ENCODE measurements around the gene CSNK2A1.
"Not testable (repeated sequence)": the region's sequence is repeated elsewhere in the genome, so short reads cannot be mapped to it uniquely, and the experiment has no call there.

Gene CSNK2A1

GRCh38 chr20:533526-533925 lies 10.1 kb downstream of the CSNK2A1 start:
- no peak for DNase-seq (ENCODE audit: low spot score)

- no peak for DNase-seq (ENCODE audit: low spot score)
These were observed 11.1 kb downstream of the CSNK2A1 start for GRCh38 chr20:532530-532929.

- no peak for DNase-seq (ENCODE audit: low spot score)
These were observed 12.0 kb downstream of the CSNK2A1 start for GRCh38 chr20:531608-532007.

GRCh38 chr20:530321-530720 lies 13.3 kb downstream of the CSNK2A1 start:
- DNase-seq (ENCODE audit: low spot score), result no peak

GRCh38 chr20:528923-529604 lies 14.5 kb downstream of the CSNK2A1 start:
- DNase-seq (ENCODE audit: low spot score), result no peak

GRCh38 chr20:527571-527886 lies 16.1 kb downstream of the CSNK2A1 start:
- no peak for DNase-seq (ENCODE audit: low spot score)

- DNase-seq (ENCODE audit: low spot score), result no peak
These were observed 21.7 kb downstream of the CSNK2A1 start for GRCh38 chr20:521860-522259.

- DNase-seq (ENCODE audit: low spot score), result no peak
These were observed 23.6 kb downstream of the CSNK2A1 start for GRCh38 chr20:519999-520398.

- no peak for DNase-seq (ENCODE audit: low spot score)
These were observed 26.4 kb downstream of the CSNK2A1 start for GRCh38 chr20:517221-517620.

- no peak for DNase-seq (ENCODE audit: low spot score)
These were observed 26.8 kb downstream of the CSNK2A1 start for GRCh38 chr20:516799-517198.

- DNase-seq (ENCODE audit: low spot score), result no peak
These were observed 27.9 kb downstream of the CSNK2A1 start for GRCh38 chr20:515696-516095.

GRCh38 chr20:513429-513828 lies 30.2 kb downstream of the CSNK2A1 start:
- no peak for DNase-seq (ENCODE audit: low spot score)

GRCh38 chr20:510328-511057 lies 33.1 kb downstream of the CSNK2A1 start:
- not testable (repeated sequence) for DNase-seq (ENCODE audit: low spot score)

- not testable (repeated sequence) for DNase-seq (ENCODE audit: low spot score)
These were observed 35.2 kb downstream of the CSNK2A1 start for GRCh38 chr20:508364-508787.

- DNase-seq (ENCODE audit: low spot score), result no peak
These were observed 35.7 kb downstream of the CSNK2A1 start for GRCh38 chr20:507761-508332.

- DNase-seq (ENCODE audit: low spot score), result no peak
These were observed 36.4 kb downstream of the CSNK2A1 start for GRCh38 chr20:507006-507758.

- no peak for DNase-seq (ENCODE audit: low spot score)
These were observed 38.9 kb downstream of the CSNK2A1 start for GRCh38 chr20:504632-505075.

GRCh38 chr20:503048-503737 lies 40.4 kb downstream of the CSNK2A1 start:
- no peak for DNase-seq (ENCODE audit: low spot score)

- no peak for DNase-seq (ENCODE audit: low spot score)
These were observed 45.6 kb downstream of the CSNK2A1 start for GRCh38 chr20:497979-498378.

- no peak for DNase-seq (ENCODE audit: low spot score)
These were observed 47.4 kb downstream of the CSNK2A1 start for GRCh38 chr20:496126-496696.

- no peak for DNase-seq (ENCODE audit: low spot score)
These were observed 51.4 kb downstream of the CSNK2A1 start for GRCh38 chr20:492159-492558.

- no peak for DNase-seq (ENCODE audit: low spot score)
These were observed 55.9 kb downstream of the CSNK2A1 start for GRCh38 chr20:487655-488054.

Measured in CD4-positive, alpha-beta T cell treated with Interleukin-6 at 100 ng/mL for 8 hours (primary cell).